KMS-11 (cell line): ENCODE measurements around the gene HES7.

Experiments
- H2AFZ ChIP-seq: fragments of 200-600 bp; sonication (generic); 2 replicates; pipeline ENCODE4 v1.6.1; 2016; ENCODE audit warnings: antibody characterized with exemption, mixed run types, low read depth
- H3K27ac ChIP-seq: fragments of 200-600 bp; sonication (generic); 2 replicates; pipeline ENCODE4 v1.6.1; 2016; ENCODE audit warnings: mild to moderate bottlenecking, mixed run types
- H3K27me3 ChIP-seq: fragments of 200-600 bp; sonication (generic); 2 replicates; pipeline ENCODE4 v1.6.1; 2017; ENCODE audit warnings: mild to moderate bottlenecking, low read depth, mixed run types, moderate library complexity; ENCODE audit not compliant: insufficient read depth
- H3K36me3 ChIP-seq: fragments of 200-600 bp; sonication (generic); 2 replicates; pipeline ENCODE4 v1.6.1; 2017; ENCODE audit warnings: mild to moderate bottlenecking, mixed run types; ENCODE audit not compliant: insufficient read depth
- H3K4me1 ChIP-seq: fragments of 200-600 bp; sonication (generic); 2 replicates; pipeline ENCODE4 v1.6.1; 2016; ENCODE audit warnings: mild to moderate bottlenecking, low read depth, mixed run types; ENCODE audit not compliant: poor library complexity, severe bottlenecking
- H3K4me2 ChIP-seq: fragments of 200-600 bp; sonication (generic); 2 replicates; pipeline ENCODE4 v1.7.0; 2016; ENCODE audit warnings: mild to moderate bottlenecking, mixed run types
- H3K4me3 ChIP-seq: fragments of 200-600 bp; sonication (generic); IDR thresholded peaks from 2 replicates; pipeline ENCODE4 v1.6.1; 2017; ENCODE audit warnings: low read depth, low read length, mixed read lengths; ENCODE audit not compliant: insufficient read depth
- H3K79me2 ChIP-seq: fragments of 200-600 bp; sonication (generic); 2 replicates; pipeline ENCODE4 v1.6.1; 2016; ENCODE audit warnings: low read depth, mixed run types; ENCODE audit not compliant: insufficient read depth
- H3K9ac ChIP-seq: fragments of 200-600 bp; sonication (generic); 2 replicates; pipeline ENCODE4 v1.6.1; 2016; ENCODE audit warnings: mild to moderate bottlenecking, mixed run types
- H4K20me1 ChIP-seq: fragments of 200-600 bp; sonication (generic); 2 replicates; pipeline ENCODE4 v1.6.1; 2016; ENCODE audit warnings: mild to moderate bottlenecking, mixed run types; ENCODE audit not compliant: insufficient read depth
- TF ChIP-seq, protein P1 (sequence below): fragments of 200-600 bp; sonication (generic); conservative IDR thresholded peaks from 2 replicates; pipeline ENCODE4 v1.6.1; 2017; ENCODE audit warnings: low read depth, mild to moderate bottlenecking, antibody characterized with exemption, low read length, moderate library complexity, mixed read lengths

HES7 gene

DNA sequence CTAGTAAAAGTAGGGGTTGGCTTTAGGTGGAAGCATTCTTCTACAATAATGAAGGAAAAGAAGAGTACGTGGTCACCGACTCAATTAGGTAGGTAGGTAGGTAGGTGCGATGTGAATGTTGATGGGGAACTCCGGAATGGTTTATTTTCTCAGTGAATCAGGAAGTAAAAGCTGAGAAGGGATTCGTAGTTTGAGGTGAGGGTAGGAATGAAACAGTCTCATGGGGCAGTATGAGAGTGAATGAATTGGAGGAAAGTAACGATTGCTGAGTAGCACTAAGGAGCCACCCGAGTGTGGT lies 14.4 kb upstream of the HES7 start:
- TF ChIP-seq, protein P1, sequence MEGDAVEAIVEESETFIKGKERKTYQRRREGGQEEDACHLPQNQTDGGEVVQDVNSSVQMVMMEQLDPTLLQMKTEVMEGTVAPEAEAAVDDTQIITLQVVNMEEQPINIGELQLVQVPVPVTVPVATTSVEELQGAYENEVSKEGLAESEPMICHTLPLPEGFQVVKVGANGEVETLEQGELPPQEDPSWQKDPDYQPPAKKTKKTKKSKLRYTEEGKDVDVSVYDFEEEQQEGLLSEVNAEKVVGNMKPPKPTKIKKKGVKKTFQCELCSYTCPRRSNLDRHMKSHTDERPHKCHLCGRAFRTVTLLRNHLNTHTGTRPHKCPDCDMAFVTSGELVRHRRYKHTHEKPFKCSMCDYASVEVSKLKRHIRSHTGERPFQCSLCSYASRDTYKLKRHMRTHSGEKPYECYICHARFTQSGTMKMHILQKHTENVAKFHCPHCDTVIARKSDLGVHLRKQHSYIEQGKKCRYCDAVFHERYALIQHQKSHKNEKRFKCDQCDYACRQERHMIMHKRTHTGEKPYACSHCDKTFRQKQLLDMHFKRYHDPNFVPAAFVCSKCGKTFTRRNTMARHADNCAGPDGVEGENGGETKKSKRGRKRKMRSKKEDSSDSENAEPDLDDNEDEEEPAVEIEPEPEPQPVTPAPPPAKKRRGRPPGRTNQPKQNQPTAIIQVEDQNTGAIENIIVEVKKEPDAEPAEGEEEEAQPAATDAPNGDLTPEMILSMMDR = no peak
- Histone ChIP-seq H3K4me2 (peak overlapping the region; percentile 25; the same call in 1 of the 2 replicates), H3K9ac (no peak overlapping the region), H3K4me3 (no peak overlapping the region), H3K27me3 (no peaks in the 10 kb centered on the region), H3K79me2 (no peaks in the 10 kb centered on the region), H2AFZ (peak overlapping the region; percentile 49; the same call in 1 of the 2 replicates), H4K20me1 (no peaks in the 10 kb centered on the region), H3K27ac (no peak overlapping the region), H3K4me1 (no peaks in the 10 kb centered on the region), H3K36me3 (no peaks in the 10 kb centered on the region)

DNA sequence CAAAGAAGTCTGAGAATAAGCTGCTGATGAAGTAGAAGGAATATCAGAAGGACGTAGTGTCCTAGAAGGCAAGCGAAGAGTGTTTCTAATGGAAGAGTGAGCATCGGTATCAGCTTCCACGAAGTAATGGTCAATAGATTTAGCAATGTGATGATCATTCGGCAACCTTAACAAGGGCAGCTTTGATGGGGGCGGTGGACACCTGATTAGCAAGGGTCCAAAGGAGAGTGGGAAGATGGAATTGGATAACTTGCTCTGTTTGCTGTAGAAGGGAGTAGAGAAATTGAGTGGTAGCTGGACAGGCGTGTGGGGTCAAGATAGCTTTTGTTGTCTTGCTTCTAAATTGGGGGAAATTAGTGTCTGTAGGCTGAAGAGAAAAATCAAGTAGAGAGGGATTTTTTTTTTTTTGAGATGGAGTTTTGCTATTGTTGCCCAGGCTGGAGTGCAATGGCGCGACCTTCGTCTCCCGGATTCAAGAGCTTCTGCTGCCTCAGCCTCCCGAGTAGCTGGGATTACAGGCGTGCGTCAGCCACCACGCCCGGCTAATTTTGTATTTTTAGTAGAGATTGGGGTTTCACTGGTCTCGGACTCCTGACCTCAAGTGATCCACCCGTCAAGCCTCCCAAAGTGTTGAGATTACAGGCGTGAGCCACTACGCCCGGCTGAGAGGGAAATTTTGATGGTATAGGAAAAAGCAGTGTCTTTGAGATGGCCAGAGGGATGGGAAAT lies 13.9 kb upstream of the HES7 start:
- Histone ChIP-seq H3K27me3 (no peaks in the 10 kb centered on the region), H3K36me3 (no peaks in the 10 kb centered on the region), H4K20me1 (no peaks in the 10 kb centered on the region), H3K9ac (no peak overlapping the region; the same call in 1 of the 2 replicates), H3K27ac (no peak overlapping the region), H3K79me2 (no peaks in the 10 kb centered on the region), H3K4me2 (peak overlapping the region; percentile 25; the same call in 1 of the 2 replicates), H3K4me3 (no peak overlapping the region), H3K4me1 (no peaks in the 10 kb centered on the region), H2AFZ (peak overlapping the region; percentile 49; the same call in 1 of the 2 replicates)
- TF ChIP-seq, protein P1 = no peak

DNA sequence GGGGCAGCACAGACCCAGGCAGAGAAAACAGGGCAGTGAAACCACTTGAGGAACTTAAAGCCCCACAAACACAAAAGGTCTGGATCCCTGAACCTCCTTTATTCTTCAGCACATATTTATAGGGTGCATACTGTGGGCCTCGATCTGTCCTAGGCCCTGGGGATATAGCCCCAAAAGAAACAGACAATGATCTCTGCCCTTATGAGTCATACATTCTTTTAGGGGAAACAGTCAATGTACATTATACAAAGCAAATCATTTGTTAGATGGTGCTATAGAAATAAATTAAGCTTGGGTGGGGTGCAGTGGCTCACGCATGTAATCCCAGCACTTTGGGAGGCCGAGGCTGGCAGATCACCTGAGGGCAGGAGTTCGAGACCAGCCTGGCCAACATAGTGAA lies 10.0 kb upstream of the HES7 start:
- no peaks in the 10 kb centered on the region for H3K27me3 ChIP-seq
- no peaks in the 10 kb centered on the region for H3K4me1 ChIP-seq
- no peak overlapping the region for H3K27ac ChIP-seq
- H3K36me3 ChIP-seq = no peaks in the 10 kb centered on the region
- H3K9ac ChIP-seq = no peak overlapping the region
- H3K4me3 ChIP-seq = no peak overlapping the region
- H4K20me1 ChIP-seq = no peaks in the 10 kb centered on the region
- H3K79me2 ChIP-seq = no peaks in the 10 kb centered on the region
- no peak overlapping the region for H3K4me2 ChIP-seq
- TF ChIP-seq, protein P1 = no peak
- H2AFZ ChIP-seq = no peak overlapping the region

DNA sequence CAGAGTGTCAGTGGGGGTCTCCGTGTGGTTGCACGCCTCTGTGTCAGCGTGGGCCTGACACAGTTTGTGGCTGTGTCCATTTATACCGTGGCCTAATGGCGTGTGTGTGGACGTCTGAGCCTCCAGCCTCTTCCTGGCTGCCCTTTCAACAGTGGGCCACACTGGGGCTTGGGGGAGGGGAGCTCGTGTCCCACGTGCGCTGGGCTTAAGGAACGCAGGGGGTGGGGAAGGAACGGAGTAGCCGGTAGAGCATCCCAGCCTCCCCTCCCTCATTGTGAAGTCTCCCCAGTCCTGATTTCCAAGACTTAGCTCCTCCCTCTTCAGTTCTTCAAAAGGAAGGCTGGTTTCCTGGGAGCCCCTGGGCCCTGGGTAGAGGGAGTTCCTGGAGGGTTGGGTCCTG lies 9.5 kb upstream of the HES7 start:
- Histone ChIP-seq H4K20me1 (no peaks in the 10 kb centered on the region), H3K27me3 (no peaks in the 10 kb centered on the region), H2AFZ (no peak overlapping the region), H3K4me3 (no peak overlapping the region), H3K4me2 (no peak overlapping the region), H3K27ac (no peak overlapping the region), H3K79me2 (no peaks in the 10 kb centered on the region), H3K36me3 (no peaks in the 10 kb centered on the region), H3K9ac (no peak overlapping the region), H3K4me1 (no peaks in the 10 kb centered on the region)
- TF ChIP-seq, protein P1 = no peak
